ENCODE data around the gene PCSK7.

GRCh38 chr11:117219001-117219400 lies 12.9 kb downstream of the PCSK7 start:
- no peak for TF ChIP-seq POLR2A (IDR thresholded peaks at IDR 0.05)
- no peak for TF ChIP-seq CTCF (IDR thresholded peaks at IDR 0.05)
